Stimulated activated CD8-positive, alpha-beta memory T cell treated with anti-CD3 and anti-CD28 coated beads, Interleukin-15, amount 100 ng/mL, for 48 hours (primary cell): ENCODE data around the gene HAAO.
A peak's percentile ranks its signal among the peaks of the same experiment; 100 is the strongest.
"Not testable (repeated sequence)": the region's sequence is repeated elsewhere in the genome, so short reads cannot be mapped to it uniquely, and the experiment has no call there.

ENCODE experiments used
- DNase-seq, 2 donors: peaks; one replicate each; pipeline ENCODE4 v3.0.0-alpha.2; 2020; ENCODE audit warnings: low read depth in 2 of 2

HAAO gene

DNA sequence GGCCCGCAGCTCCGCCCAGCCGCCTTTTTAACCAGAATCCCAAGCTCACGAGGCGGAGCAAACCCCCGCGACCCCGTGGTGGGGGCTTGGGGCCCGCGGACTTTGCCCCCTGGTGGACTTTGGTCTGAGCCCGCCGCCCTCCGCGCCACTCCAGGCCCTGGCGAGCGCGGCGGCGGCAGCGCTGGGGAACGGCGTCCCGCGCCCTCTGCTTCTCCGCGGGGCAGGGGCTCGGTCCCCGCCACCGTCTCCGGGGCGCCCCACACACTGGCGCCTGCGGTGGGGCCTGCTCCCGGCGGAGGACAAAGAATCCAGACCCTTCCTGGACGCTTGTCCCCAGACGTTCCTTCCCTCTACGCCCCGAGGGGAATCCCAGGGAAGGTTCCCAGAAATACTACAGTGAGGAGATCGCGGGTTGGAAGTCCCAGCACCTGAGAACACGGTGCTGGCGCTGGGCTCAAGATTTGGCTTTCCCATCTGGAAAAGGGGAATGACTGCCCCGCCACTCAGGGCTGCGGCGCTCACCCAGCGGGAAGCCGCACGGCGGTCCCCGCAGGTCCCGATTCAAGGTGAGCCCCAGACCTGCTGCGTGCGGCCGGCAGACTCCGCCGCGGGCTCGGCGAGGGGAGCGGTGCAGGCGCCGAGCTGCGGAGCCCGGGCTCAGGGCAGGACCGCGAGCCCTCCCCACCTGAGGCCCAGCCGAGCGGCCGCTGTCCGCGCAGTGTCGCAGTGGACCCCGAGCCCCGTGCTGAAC is at the start of gene HAAO:
Gene HAAO (minus strand): TSS at position 1 of the 751 bp plus-strand sequence. CDS start 47 bp downstream, outside the sequence.
- DNase-seq, result no peak

DNA sequence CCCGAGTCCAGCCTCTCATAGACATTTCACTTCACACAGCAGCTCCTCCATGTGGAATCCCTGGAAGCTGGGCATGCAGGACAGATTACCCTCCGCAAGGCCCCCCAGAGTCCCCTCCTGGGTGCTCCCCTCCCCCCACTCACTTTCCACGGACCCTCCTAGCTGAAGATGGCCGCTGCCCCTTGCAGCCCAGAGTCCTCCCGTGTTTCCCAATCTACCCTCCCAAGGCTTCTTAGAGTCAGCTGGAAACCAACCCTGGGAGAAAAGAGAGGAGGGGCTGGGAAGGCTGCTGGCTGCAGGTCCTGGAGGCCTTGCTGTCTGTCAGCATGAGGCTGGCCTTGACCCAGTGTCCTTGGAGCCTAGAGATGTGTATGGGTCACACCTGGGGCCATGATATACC is 49.0 kb upstream of the HAAO start:
- DNase-seq, result no peak

DNA sequence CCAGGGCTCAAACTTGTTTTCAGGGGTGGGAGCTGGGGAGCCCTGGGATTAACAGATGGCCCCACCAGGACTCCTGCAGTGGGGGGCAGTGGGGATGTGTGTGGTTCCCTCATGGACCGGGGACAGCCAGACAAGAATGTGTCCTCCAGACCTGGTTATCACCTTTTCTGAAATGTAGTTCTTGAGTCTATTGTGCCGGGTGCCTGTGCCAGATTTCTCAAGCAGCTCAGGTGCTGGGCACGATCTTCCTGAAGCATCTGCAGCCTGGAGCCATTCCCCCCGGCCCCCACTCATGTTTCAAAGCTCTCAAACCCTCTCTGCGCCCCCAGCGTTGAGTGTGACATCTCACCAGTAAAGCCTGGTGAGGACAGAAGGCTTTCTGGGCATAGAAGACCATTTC is 48.4 kb upstream of the HAAO start:
- DNase-seq, result no peak

DNA sequence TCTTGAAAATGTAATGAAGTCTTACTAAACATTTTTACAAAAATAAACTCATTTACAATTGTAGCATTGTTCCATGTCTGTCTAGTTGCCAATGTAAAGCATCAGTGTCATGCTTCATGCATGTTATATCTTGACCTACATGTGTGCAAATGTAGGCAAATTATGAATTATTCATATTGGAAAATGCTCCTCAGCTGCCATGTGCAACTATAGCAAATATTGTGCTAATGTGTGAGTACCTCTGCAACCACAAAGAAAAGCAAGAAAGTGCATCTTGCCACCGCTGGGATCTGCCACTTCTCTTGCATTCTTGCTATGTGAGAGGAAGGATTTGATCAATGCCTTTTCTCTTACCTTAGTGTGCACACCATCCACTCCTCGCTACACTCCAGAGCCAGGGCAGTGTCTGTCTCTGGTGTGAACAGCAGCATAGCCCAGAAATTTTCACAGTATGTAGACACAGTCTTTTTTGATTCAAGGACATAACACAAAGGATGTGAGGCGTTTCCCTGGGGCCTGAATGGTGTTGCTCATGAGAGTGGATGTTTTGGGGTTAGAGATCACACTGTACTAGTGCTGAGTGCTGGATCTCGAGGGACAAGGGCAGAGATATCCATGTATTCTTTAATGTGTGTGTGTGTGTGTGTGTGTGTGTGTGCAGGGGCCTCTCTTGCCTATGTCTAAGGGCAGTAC is 47.6 kb upstream of the HAAO start:
- DNase-seq, result no peak

DNA sequence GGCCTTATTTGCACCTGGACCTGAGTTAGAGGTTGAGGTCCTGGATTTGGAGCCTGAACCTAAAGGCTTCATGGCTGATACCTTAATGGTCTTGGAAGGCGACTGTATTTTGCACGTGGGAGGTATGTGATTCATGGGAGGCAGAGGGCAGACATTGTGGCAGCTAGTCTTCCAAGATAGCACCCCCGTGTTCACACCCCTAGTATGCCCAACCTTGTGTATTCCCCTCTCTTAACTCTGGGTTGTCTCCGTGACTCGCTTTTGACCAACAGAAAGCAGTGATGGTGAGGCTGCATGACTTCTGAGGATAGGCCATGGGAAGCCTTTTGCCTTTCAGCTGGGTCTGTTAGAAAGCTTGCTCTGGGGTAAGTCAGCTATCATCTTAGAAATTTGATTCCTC is 45.8 kb upstream of the HAAO start:
- no peak for DNase-seq

DNA sequence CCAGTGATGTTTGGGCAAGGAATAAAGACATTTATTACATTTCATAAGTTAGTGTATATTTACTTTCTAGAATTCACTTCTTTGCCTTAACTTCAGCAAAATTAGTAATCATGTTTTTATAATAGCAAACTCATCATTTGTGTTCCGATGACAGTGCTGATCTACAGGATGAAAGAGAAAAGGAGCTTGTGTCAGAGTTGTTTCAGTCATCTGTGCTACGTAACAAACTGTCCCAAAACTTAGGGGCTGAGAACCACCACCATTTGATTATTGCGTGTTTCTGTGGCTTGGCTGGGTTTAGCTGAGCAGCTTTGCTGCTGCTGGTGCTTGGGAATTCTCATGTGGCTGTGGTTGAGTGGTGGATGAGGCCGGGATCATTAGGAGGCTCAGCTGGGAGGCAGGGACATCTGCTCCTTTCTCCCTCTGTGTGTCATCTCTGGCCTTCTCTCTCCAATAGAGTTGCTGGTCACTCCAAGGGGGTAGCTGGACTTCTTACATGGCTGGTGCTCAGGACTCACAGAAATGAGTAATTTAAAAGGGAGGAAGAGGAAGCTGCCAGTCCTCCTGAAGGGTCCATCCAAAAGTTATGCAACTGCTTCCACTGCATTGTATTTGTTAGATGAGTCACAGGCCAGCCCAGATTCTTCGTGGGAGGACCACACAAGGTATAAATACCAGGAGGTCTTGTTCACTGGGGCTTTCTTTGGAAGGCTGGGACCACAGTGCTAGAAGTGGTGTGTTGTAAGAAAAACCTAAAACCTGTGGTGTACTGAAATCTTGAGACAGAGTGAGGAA is 43.4 kb upstream of the HAAO start:
- DNase-seq, result no peak

DNA sequence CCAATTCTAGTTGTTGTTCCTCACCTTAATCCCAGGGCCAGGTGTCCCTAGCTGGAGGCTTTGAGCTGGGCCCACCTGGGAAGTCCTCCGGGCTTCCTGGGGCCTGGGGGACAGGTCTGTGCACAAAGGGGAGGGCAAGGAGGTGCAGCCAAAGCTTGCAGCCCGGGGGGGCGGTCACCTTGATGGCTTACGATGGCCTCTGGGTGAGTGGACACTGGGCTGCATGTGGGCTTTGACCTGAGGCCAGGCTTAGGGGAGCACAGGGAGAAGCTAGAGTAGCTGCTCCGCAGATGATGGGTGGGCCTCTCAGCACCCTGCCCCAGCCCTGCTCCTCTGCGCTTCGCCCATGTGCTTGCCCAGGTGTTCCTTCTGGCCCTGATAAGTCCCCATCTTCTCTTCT is 41.8 kb upstream of the HAAO start:
- no peak for DNase-seq

DNA sequence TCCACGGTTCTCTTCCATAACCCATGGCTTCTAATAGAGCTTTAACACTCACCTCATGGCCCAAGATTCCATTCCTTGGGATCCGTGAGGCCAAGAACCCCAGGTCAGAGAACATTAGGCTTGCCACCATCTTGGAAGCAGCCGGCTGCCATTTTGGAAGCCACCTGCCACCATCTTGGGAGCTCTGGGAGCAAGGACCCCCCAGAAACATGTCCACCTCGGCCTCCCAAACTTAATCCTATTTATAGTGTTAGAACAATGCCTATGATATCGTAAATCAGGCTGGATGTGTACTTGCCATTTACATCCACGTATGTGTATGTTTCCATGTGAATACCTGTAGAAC is 39.9 kb upstream of the HAAO start:
- no peak for DNase-seq

DNA sequence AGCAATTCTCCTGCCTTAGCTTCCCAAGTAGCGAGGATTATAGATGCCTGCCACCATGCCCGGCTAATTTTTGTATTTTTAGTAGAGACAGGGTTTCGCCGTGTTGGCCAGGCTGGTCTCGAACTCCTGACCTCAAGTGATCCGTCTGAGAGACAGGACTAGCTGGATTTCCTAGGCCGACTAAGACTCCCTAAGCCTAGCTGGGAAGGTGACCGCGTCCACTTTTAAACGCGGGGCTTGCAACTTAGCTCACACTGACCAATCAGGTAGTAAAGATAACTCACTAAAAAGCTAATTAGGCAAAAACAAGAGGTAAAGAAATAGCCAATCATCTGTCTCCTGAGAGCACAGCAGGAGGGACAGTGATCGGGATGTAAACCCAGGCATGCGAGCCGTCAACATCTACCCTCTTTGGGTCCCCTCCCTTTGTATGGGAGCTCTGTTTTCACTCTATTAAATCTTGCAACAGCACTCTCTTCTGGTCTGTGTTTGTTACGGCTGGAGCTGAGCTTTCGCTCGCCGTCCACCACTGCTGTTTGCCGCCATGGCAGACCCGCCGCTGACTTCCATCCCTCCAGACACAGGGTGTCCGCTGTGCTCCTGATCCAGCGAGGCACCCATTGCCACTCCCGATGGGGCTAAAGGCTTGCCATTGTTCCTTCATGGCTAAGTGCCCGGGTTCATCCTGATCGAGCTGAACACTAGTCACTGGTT is 39.3 kb upstream of the HAAO start:
- not testable (repeated sequence) for DNase-seq

DNA sequence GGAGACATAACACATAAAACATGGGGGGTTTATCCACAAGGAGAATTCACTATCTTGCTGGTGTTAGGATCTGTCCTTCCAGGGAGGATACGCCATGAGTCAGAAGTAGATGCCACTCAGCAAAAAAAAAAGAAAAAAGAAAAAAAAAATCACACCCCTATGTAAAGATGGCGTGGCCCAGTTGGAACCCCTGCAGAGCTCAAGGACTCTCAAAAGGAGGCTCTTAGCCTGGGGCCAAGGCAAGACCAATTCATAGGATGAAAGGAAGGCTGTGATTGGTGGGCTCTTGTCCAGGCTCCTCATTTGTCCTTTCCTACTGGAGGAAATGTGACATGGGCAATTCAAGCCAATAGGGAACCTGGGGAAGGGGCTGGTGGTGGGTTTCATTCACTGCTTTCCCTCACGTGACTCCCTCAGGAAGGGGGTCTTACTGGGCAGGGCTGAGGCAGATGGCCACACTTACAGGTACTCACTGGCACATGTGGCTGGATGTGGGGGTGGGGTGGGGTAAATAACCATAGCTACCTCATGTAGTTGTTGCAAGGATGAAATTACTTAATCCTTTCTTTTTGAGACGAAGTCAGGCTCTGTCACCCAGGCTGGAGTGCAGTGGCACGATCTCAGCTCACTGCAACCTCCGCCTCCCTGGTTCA is 38.7 kb upstream of the HAAO start:
- no peak for DNase-seq

DNA sequence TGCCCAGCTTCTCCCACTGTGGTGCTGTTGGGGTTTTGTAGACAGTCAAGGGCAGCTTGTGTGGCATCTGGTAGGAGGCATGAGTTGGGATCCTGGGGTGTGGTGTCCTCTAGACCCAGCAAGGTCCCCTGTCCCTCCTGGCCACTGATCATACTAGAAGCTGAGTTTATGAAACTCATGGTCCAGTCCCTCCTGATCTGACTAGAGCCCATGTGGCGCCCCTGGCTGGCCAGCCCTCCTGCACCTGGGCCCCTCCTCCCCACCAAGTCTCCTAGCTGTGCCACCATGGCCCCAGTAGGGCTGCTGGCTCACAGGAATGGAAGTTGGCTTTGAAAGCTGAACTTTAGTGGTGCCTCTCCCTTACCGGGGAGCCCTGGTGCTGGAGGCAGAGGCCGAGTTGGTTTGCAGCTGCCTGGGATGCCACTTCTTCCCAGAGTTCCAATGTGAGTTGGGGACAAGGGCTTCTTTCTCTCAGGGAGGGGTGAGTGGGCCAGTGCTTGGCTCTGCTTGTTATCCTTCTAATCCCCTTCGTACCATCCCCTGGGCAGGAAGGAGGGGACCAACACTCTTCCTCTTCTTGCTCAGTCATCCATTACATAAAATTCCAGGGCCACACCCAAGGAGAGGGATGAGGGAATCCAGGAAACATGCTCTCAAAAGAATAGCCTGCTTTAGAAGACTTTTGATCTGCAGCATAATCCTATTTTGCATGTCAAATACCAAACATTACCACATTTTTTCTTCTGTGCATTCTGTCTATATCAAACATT is 37.5 kb upstream of the HAAO start:
- no peak for DNase-seq

DNA sequence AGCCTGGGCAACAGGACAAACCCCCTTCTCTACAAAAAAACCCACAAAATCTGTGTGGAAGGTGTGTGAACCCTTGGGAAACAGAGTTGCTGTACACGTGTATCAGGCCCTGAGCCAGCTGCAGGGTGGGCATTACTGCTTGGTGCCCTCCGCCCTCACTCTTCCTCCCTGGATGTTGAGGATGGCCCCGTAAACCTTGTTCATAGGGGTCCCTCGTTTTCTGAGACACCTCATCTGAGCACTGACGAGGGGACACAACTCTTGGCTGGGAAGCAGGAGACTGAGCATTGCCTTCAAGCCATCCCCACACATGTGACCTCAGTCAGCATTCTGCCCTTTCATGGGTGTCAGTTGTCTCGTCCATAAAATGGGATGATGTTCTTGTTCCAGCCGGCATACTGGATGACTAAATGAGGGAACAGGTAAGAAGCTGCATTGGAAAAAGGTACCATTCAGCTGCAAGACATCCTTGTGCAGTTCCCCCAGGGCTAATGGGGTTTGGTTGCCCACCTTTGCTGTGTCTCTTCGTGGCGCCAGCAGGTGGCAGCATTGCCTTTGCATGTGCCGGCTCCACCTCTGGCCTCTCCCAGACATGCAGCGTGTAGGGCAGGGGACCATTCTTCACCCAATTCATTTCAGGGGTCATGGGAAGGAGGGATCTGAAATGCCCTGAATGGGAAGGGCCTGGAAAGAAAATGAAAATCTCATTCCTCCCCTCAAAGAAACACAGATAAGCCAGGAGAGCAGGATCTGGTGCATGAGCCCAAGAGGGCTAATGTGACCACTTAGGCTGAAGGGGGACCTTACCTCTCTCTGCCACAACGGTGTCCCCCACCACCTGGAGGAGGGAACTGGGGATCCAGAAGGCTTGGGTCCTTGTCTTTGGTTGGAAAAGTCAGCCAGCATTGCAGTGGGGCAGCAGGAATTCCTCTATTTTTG is 36.4 kb upstream of the HAAO start:
- peak; percentile 41 to 45 for DNase-seq

DNA sequence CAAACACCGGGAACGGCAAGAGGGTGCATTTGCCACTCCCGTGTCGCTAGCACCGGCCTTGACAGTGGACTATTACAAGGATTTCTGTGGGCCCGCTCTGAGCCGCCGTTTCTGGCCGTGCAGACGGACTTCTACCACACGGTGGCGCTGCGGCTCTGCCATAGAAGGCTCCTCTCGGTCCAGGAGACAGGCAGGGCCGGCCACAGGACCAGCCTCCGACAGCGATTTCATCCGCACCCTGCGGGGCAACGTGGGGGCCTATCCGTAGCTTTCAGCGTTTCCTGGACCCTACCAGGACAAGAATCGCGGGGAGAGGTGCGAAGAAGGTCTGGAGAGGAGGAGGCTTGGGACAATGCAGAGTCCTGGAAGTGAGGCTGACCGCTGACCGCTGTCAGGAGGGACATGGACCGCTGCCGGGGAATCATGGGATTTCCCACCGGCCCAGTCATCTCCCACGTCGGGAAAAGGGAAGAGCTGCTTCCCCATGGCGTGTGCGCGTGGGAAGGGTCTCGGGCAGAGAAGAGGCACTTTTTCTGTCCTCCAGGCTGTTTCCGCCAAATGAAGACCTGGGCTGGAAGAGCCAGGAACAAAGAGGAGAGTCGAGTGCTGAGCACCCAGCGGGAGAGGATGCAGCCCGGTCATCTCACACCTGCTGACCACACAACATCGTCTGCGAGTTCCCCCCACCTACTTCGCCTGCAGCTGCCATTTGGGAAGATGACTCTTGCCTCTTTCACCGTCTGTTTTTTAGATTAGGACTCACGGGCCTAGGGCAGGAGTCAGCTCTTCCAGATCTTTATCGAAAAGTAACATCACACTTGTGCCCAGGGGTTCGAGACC is 35.5 kb upstream of the HAAO start:
- DNase-seq, result peak; percentile 68 to 69

DNA sequence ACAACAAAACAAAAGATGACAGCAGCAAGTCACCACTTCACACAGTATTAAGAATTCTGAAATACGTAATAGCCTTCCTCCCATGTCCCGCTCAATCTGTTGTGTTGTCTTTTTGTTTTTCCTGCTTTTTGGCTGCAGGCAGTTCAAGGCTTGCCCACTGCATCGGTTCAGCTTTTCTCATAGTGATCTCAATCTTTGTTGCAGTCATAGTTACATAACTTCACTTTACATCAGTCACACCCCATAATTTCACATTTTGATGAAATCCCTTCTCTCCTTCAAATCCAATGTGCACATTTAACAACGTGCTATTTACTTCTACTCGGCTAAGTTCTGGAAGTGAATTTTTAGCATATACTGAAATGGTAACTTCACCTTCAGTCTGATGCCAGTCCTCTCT is 33.8 kb upstream of the HAAO start:
- DNase-seq, result no peak

DNA sequence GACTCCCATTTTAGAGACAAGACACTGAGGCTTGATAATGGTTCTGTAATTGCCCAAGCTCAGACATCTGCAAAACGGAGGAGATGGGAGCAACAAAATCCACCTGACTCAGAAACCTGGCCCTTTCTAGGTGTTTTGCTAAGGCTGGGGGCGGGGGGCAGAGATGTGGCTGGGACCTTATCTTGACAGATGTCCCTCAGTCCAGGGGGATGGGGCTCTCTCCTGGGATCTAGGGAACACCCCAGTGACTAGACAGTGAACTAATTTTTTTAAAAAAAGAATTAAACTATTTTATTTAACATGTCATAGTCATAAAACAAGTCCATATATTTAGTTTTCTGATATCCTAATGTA is 32.0 kb upstream of the HAAO start:
- no peak for DNase-seq

DNA sequence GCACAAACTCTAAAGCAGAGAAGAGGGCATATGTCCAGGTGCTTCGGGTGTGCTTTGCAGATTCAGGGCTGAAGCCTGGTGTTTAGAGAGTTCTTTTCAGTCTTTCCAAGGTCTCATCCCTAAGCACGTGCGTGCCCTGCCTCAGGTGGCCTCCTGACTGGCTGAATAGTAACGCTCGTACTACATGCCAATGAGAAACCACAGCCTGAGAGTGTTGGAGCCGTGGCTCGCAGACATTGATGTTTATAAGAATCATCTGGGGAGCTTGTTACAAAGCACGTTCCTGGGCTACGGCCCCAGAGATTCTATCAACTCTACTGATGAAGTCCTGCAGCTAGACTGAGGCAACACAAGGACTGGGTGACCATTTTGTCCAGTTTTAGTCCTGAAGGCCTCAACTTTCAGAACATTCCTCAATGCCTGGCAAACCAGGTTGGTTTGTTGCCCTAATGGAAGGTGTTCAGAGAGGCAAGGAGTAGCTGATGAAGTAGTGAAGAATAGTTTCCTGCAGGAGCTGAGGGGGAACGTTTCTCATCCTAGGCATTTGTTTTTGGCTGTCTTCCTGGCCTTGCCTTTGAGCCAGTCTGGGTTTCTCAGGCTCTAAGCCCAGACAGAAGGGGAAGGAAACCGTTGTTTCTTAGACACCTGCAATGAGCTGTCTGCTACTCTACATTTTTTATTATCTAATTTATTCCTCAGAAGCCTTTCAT is 31.5 kb upstream of the HAAO start:
- no peak for DNase-seq

DNA sequence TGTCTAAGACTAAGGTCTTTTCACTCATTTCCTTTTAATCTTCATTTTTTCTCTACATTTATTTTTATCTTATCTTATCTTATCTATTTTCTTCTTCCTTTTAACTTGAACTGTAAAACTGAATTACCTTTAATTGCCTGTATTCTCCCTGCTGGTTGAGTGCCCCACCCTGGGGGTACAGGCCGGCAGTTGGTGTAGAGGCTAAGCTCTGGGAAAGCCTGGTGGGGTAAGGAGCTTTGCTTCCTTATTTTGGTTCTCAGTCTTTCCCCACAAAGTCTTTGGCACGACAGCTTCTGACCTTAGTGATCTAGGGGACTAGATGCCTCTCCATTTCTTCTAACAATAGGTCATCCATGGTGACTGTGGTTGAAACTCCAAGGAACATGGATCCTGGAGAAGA is 26.8 kb upstream of the HAAO start:
- no peak for DNase-seq

DNA sequence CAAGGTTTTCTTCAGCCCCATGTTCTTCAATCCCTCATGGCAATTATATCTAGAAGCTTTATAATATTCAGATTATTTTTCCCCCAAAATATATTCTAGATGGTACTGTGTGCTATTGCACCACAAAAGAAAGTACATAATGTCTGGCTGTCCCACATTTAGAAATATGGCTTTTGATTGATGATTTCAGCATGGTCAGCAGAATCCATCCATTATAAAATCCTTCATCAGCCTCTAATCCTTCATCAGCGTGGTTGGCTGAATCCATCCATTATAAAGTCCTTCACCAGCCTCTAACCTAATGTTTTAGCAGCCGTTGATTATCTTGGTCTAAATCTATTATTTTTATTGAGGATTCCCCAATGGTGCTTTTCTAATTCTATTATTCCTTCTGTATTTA is 23.3 kb upstream of the HAAO start:
- no peak for DNase-seq
